HCT116 (cell line): ENCODE results near the gene BPIFB4. TPM values are rescaled to one million over a fixed set of nuclear protein-coding genes. Genes with fewer than 3 reads are reported as not detected.

ENCODE experiments used
- ATAC-seq: fragments of 200-7000 bp; cut with Tn5 transposase; 2 replicates; pipeline ENCODE4 v1.9.1; 2020; ENCODE audit warnings: mild to moderate bottlenecking, moderate library complexity
- BruUV-seq: library from RNA; stranded (reverse); fragments of 400-500 nt; replicated peaks from 2 replicates; lab custom pipeline; 2021; lab: Mats Ljungman, UMichigan
- CTCF ChIA-PET: fragments of 300-600 bp; sonication (Branson Sonifier 250); formaldehyde crosslinking; loops from one replicate; lab custom pipeline; 2021; ENCODE audit warnings: antibody characterized with exemption; lab: Charles Lee
- POLR2A ChIA-PET: fragments of 300-600, 350-600 bp; sonication (Branson Sonifier 250); formaldehyde crosslinking; loops from one replicate; lab custom pipeline; 2021; ENCODE audit warnings: antibody characterized with exemption; lab: Charles Lee
- RAD21 ChIA-PET, 2 experiments: fragments of 300-600 bp; sonication (Branson Sonifier 250); formaldehyde crosslinking; loops; one replicate each; lab custom pipeline; 2023; ENCODE audit warnings: low total read pairs in 2 of 2; ENCODE audit not compliant: uncharacterized antibody in 2 of 2, unreplicated experiment in 2 of 2, low non-redundant PET in 1 of 2; lab: Charles Lee
- DNase-seq: peaks from one replicate; pipeline ENCODE4 v3.0.0-alpha.2; 2010; ENCODE audit warnings: low read depth, low spot score
- H2AFZ ChIP-seq: fragments of 200-600 bp; shearing (Covaris generic), sonication (generic); 2 replicates; pipeline ENCODE4 v1.6.1; 2017; ENCODE audit warnings: low read depth, mixed run types, mixed read lengths, antibody characterized with exemption, low read length; ENCODE audit not compliant: poor library complexity, severe bottlenecking
- H3K27ac ChIP-seq: 2 replicates; pipeline ENCODE4 v1.5.1; 2012; ENCODE audit warnings: low read depth, low read length
- H3K27me3 ChIP-seq: fragments of 200-600 bp; sonication (generic); 2 replicates; pipeline ENCODE4 v1.6.1; 2016; ENCODE audit warnings: mixed run types, low read length, mixed read lengths; ENCODE audit not compliant: insufficient read depth
- H3K36me3 ChIP-seq, 2 experiments: fragments of 200-500 bp in 1 of 2; fragments of 200-600 bp in 1 of 2; sonication (Bioruptor generic) in 1 of 2; sonication (generic) in 1 of 2; 2 replicates each; pipeline versions ENCODE4 v1.5.1 to v1.6.1; 2014 to 2016; ENCODE audit warnings: low read length in 2 of 2, inconsistent platforms in 1 of 2, mixed read lengths in 1 of 2, mixed run types in 1 of 2; ENCODE audit not compliant: insufficient read depth in 2 of 2, control insufficient read depth in 1 of 2
- H3K4me1 ChIP-seq, 2 experiments: fragments of 200-600 bp in 1 of 2; sonication (generic) in 1 of 2; 2 replicates each; pipeline versions ENCODE4 v1.5.1 to v1.6.1; 2012 to 2017; ENCODE audit warnings: low read length in 2 of 2, inconsistent platforms in 1 of 2, mild to moderate bottlenecking in 1 of 2, mixed read lengths in 1 of 2, mixed run types in 1 of 2, moderate library complexity in 1 of 2; ENCODE audit not compliant: insufficient read depth in 2 of 2, control insufficient read depth in 1 of 2
- H3K4me2 ChIP-seq: fragments of 200-600 bp; sonication (generic); 2 replicates; pipeline ENCODE4 v1.6.1; 2017; ENCODE audit warnings: mixed run types, low read length, mixed read lengths
- H3K4me3 ChIP-seq, 2 experiments: fragments of 200-600 bp in 1 of 2; sonication (generic) in 1 of 2; replicated peaks in 1 of 2; 2 replicates each; pipeline ENCODE4 v1.5.1; 2011 to 2016; ENCODE audit warnings: low read length in 2 of 2, control low read depth in 1 of 2, low read depth in 1 of 2, mild to moderate bottlenecking in 1 of 2, mixed read lengths in 1 of 2, mixed run types in 1 of 2
- H3K79me2 ChIP-seq: fragments of 200-600 bp; sonication (generic); 2 replicates; pipeline ENCODE4 v1.6.1; 2017; ENCODE audit warnings: mild to moderate bottlenecking, mixed run types, low read length, moderate library complexity, mixed read lengths; ENCODE audit not compliant: insufficient read depth
- H3K9ac ChIP-seq: fragments of 200-600 bp; sonication (generic); 2 replicates; pipeline ENCODE4 v1.6.1; 2016; ENCODE audit warnings: low read length, mixed read lengths
- H3K9me2 ChIP-seq: fragments of 200-600 bp; sonication (generic), shearing (Covaris generic); 2 replicates; pipeline ENCODE4 v1.6.1; 2017; ENCODE audit warnings: mixed run types, mild to moderate bottlenecking, moderate library complexity; ENCODE audit not compliant: insufficient read depth
- H3K9me3 ChIP-seq, 2 experiments: fragments of 200-500 bp in 1 of 2; fragments of 200-600 bp in 1 of 2; sonication (Bioruptor generic) in 1 of 2; sonication (generic) in 1 of 2; 2 replicates each; pipeline ENCODE4 v1.6.1; 2014 to 2017; ENCODE audit warnings: low read length in 2 of 2, mixed read lengths in 2 of 2, inconsistent platforms in 1 of 2, low read depth in 1 of 2, mild to moderate bottlenecking in 1 of 2, mixed run types in 1 of 2, moderate library complexity in 1 of 2; ENCODE audit not compliant: control insufficient read depth in 1 of 2, insufficient read depth in 1 of 2
- H4K20me1 ChIP-seq: fragments of 200-600 bp; sonication (generic), shearing (Covaris generic); 2 replicates; pipeline ENCODE4 v1.6.1; 2017; ENCODE audit warnings: mixed run types, mild to moderate bottlenecking, moderate library complexity; ENCODE audit not compliant: insufficient read depth
- CEBPB ChIP-seq: IDR thresholded peaks from 2 replicates; pipeline ENCODE4 v1.6.1; 2012; ENCODE audit warnings: low read depth
- EGR1 ChIP-seq: IDR thresholded peaks from 2 replicates; pipeline ENCODE4 v1.6.1; 2012; ENCODE audit warnings: low read depth
- EZH2 ChIP-seq: fragments of 200-600 bp; sonication (generic); IDR thresholded peaks from 2 replicates; pipeline ENCODE4 v1.6.1; 2017; ENCODE audit warnings: antibody characterized with exemption, mixed run types
- JUND ChIP-seq: IDR thresholded peaks from 2 replicates; pipeline ENCODE4 v1.6.1; 2012
- POLR2A ChIP-seq: IDR thresholded peaks from 2 replicates; pipeline ENCODE4 v1.7.0; 2011; ENCODE audit warnings: borderline replicate concordance; ENCODE audit not compliant: insufficient read depth, insufficient read length; ENCODE audit errors: extremely low read depth
- YY1 ChIP-seq: IDR thresholded peaks from 2 replicates; pipeline ENCODE4 v1.6.1; 2011; ENCODE audit warnings: low read length, low read depth, moderate library complexity, mild to moderate bottlenecking; ENCODE audit not compliant: insufficient replicate concordance; ENCODE audit errors: extremely low read depth
- ZFX ChIP-seq: fragments of 450-650 bp; IDR thresholded peaks from 2 replicates; pipeline ENCODE4 v1.6.1; 2017
- ZNF274 ChIP-seq: fragments of 200-500 bp; sonication (Bioruptor generic); IDR thresholded peaks from 2 replicates; pipeline ENCODE4 v1.6.1; 2014; ENCODE audit warnings: mild to moderate bottlenecking, low read depth, low read length, inconsistent platforms
- intact Hi-C: fragments of 100-400 bp; cut with micrococcal nuclease; formaldehyde crosslinking; loops from 2 replicates; pipeline ENCODE4 v1.10.0; 2022
- total RNA-seq: library from RNA; stranded (reverse); gene quantifications from one replicate; pipeline ENCODE4 v1.2.1, GENCODE V29; 2021; ENCODE audit not compliant: unreplicated experiment
- TF ChIP-seq, protein P1 (sequence below), 3 experiments: fragments of 200-600 bp in 1 of 3; sonication (generic) in 1 of 3; IDR thresholded peaks in 2 of 3; conservative IDR thresholded peaks in 1 of 3; 2 replicates each; pipeline ENCODE4 v1.5.1; 2012 to 2017; ENCODE audit warnings: low read depth in 2 of 3, low read length in 2 of 3, antibody characterized with exemption in 1 of 3, borderline replicate concordance in 1 of 3, control low read depth in 1 of 3, mild to moderate bottlenecking in 1 of 3, mixed read lengths in 1 of 3, mixed run types in 1 of 3, moderate library complexity in 1 of 3; ENCODE audit not compliant: insufficient read depth in 1 of 3
- TF ChIP-seq, protein P2 (sequence below): IDR thresholded peaks from 2 replicates; pipeline ENCODE4 v1.6.1; 2012

The BPIFB4 gene
- total RNA-seq, 1 experiment from 2014 or later: not detected

DNA sequence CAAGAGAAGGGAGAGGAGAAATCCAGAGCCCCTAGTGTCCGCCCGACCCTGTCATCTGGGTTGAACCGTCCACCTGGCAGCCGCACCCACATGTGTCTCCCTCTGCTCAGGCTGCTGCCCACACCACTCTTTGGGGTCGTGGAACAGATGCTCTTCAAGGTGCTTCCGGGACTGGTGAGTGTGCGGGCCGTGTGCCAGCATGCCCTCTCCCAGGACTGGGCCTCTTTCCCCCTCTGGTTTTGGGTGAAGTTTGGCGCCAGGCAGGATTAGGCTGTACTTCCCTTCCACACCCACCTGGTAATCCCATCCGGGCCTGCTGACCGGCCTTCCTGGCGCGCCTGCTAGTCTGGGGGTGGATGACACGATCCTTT, 17.8 kb upstream of the BPIFB4 start:
- Histone ChIP-seq H3K27ac (no peak overlapping the region), H3K4me3 (no peak overlapping the region), H3K79me2 (no peaks in the 10 kb centered on the region), H3K9ac (no peak overlapping the region), H3K9me3 (no peaks in the 10 kb centered on the region), H4K20me1 (no peaks in the 10 kb centered on the region), H3K36me3 (no peaks in the 10 kb centered on the region), H2AFZ (no peak overlapping the region), H3K27me3 (no peaks in the 10 kb centered on the region), H3K4me1 (no peaks in the 10 kb centered on the region), H3K4me2 (no peak overlapping the region), H3K9me2 (no peaks in the 10 kb centered on the region)
- DNase-seq: no peak
- intact Hi-C loops: no loop called here
- TF ChIP-seq, protein P1, sequence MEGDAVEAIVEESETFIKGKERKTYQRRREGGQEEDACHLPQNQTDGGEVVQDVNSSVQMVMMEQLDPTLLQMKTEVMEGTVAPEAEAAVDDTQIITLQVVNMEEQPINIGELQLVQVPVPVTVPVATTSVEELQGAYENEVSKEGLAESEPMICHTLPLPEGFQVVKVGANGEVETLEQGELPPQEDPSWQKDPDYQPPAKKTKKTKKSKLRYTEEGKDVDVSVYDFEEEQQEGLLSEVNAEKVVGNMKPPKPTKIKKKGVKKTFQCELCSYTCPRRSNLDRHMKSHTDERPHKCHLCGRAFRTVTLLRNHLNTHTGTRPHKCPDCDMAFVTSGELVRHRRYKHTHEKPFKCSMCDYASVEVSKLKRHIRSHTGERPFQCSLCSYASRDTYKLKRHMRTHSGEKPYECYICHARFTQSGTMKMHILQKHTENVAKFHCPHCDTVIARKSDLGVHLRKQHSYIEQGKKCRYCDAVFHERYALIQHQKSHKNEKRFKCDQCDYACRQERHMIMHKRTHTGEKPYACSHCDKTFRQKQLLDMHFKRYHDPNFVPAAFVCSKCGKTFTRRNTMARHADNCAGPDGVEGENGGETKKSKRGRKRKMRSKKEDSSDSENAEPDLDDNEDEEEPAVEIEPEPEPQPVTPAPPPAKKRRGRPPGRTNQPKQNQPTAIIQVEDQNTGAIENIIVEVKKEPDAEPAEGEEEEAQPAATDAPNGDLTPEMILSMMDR (IDR thresholded peaks at IDR 0.05 in 2 of 3, conservative IDR thresholded peaks at IDR 0.05 in 1 of 3; ENCODE audit: borderline replicate concordance in 1 of 3, insufficient read depth in 1 of 3, low read depth in 2 of 3, low read length in 2 of 3): no peak
- ChIA-PET RAD21 (no interaction called here), POLR2A (no interaction called here), CTCF (no interaction called here)
- ATAC-seq: no peak
- no TSS peak for BruUV-seq

DNA sequence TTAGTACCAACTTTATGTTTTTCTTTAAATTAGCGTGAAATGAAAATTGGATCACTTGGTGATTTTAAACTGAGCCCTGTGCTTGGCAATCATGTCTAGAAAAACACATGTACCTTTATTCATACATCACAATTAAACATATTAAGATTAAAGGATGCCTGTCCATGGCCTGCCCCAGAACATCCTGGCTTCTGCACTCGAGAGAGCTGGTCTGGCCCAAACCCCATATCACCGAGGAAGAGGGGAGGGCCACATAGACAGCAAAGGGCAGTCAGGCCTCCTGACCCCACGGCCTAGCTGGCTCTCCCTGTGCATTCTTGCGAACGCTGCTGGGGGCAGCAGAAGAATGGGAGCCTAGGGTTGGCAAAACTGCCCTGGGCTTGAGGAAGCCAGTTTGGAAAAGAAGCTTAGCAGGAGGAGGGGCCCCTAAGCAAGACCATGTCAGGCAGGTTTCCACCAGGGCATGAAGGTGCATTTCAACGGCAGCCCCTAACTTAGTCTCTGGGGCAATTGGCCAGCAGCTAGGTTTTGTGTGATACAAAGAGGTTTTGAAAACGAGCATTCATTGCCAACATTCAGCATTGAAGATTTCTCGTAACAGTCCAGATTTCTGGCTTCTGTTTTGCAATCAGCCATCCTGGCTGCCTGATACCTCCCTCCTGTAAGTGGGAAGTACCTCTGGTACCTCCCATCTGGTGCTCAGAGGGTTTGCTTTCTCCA, 17.2 kb upstream of the BPIFB4 start:
- intact Hi-C loops: no loop called here
- POLR2A ChIA-PET: no interaction called here
- DNase-seq: no peak

More for the DNA sequence above, 17.2 kb upstream of the BPIFB4 start:
- no peak for ATAC-seq
- no TSS peak for BruUV-seq
- H3K4me2 ChIP-seq: no peak overlapping the region
- no peaks in the 10 kb centered on the region for H3K9me2 ChIP-seq
- no peaks in the 10 kb centered on the region for H3K36me3 ChIP-seq
- RAD21 ChIA-PET: no interaction called here
- H4K20me1 ChIP-seq: no peaks in the 10 kb centered on the region
- H3K4me1 ChIP-seq: no peaks in the 10 kb centered on the region
- H3K4me3 ChIP-seq: no peak overlapping the region
- H3K27ac ChIP-seq: no peak overlapping the region
- no peaks in the 10 kb centered on the region for H3K79me2 ChIP-seq
- H2AFZ ChIP-seq: no peak overlapping the region
- no peaks in the 10 kb centered on the region for H3K9me3 ChIP-seq
- TF ChIP-seq EGR1 (no peak), JUND (no peak), POLR2A (no peak), ZNF274 (no peak), YY1 (no peak), ZFX (no peak), EZH2 (no peak), CEBPB (no peak)
- TF ChIP-seq, protein P2, sequence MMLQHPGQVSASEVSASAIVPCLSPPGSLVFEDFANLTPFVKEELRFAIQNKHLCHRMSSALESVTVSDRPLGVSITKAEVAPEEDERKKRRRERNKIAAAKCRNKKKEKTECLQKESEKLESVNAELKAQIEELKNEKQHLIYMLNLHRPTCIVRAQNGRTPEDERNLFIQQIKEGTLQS: no peak
- TF ChIP-seq, protein P1 (IDR thresholded peaks at IDR 0.05 in 2 of 3, conservative IDR thresholded peaks at IDR 0.05 in 1 of 3; ENCODE audit: borderline replicate concordance in 1 of 3, insufficient read depth in 1 of 3, low read depth in 2 of 3, low read length in 2 of 3): no peak
- H3K27me3 ChIP-seq: no peaks in the 10 kb centered on the region
- CTCF ChIA-PET: no interaction called here
- no peak overlapping the region for H3K9ac ChIP-seq
